ENCODE results near the gene MARCKSL1. TPM values are rescaled to one million over a fixed set of nuclear protein-coding genes. Genes with fewer than 3 reads are reported as not detected.

The MARCKSL1 gene
- total and polyA plus RNA-seq, 2 donors (not counting 1 experiment from before 2014, with no cell fraction given): 73.2 to 106 TPM

DNA sequence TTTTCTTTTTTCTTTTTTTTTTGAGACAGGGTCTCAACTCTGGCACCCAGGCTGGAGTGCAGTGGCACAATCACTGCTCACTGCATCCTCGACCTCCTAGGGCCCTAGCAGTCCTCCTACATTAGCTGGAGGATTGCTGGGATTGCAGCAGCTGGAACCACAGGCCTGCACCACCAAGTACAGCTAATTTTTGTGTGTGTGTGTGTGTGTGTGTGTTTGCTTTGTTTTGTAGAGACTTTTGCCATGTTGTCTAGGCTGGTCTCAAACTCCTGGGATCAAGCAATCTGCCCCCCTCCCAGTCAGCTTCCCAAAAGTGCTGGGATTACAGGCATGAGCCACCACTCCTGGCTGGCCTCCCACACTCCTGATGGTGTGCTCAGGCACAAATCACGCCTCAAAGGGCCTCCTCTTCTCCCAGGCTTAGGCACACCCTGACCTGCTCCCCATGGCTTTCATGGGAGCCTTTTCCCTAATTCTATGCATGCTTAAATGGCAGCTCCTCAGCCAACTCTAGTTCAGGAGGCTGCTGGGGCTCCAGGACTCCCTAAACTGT, 16.9 kb upstream of the MARCKSL1 start:
- Histone ChIP-seq H3K4me3 (ENCODE audit: control extremely low read depth in 1 of 5, extremely low read depth in 1 of 5, insufficient read depth in 1 of 5, low read depth in 2 of 5, low read length in 4 of 5) (no peak overlapping the region), H3K79me2 (ENCODE audit: control insufficient read depth, insufficient read depth, low read length) (no peaks in the 10 kb centered on the region), H3K9ac (ENCODE audit: low read length) (no peak overlapping the region), H2AFZ (ENCODE audit: insufficient read depth, low read depth, low read length, poor library complexity, severe bottlenecking) (no peak overlapping the region), H3K27me3 (replicated peaks in 1 of 4; ENCODE audit: control extremely low read depth in 1 of 4, control insufficient read depth in 3 of 4, insufficient read depth in 4 of 4, low read length in 3 of 4) (no peaks in the 10 kb centered on the region), H4K20me1 (ENCODE audit: control insufficient read depth, insufficient read depth, low read length, poor library complexity, severe bottlenecking) (no peaks in the 10 kb centered on the region), H3K27ac (ENCODE audit: low read length in 2 of 2) (no peak overlapping the region), H3K4me1 (ENCODE audit: control insufficient read depth in 2 of 2, insufficient read depth in 2 of 2, low read length in 2 of 2) (peaks cover 14 to 27% of the 10 kb centered on the region in 2 donors), H3K9me3 (ENCODE audit: control extremely low read depth in 1 of 3, control insufficient read depth in 2 of 3, insufficient read depth in 1 of 3, low read length in 2 of 3) (peaks cover 0 to 15% (median 4%) of the 10 kb centered on the region in 3 donors), H3K4me2 (replicated peaks; ENCODE audit: low read depth, low read length, poor library complexity, severe bottlenecking) (no peak overlapping the region), H3K36me3 (replicated peaks in 1 of 2; ENCODE audit: control extremely low read depth in 1 of 2, control insufficient read depth in 1 of 2, extremely low read depth in 1 of 2, insufficient read depth in 2 of 2, low read length in 1 of 2) (no peaks in the 10 kb centered on the region)
- DNase-seq: no peak
- no peaks in the 10 kb centered on the region for H3K9me3 Mint-ChIP-seq (ENCODE audit: insufficient read depth)
- peaks cover 22% of the 10 kb centered on the region for H3K4me1 Mint-ChIP-seq
- H3K27me3 Mint-ChIP-seq: no peaks in the 10 kb centered on the region
- no peak for ATAC-seq (ENCODE audit: low read depth)
- peak overlapping the region; percentile 20 for H3K27ac Mint-ChIP-seq
- TF ChIP-seq CTCF (IDR thresholded peaks at IDR 0.05): no peak
- no peak for TF ChIP-seq EZH2 (IDR thresholded peaks at IDR 0.05; ENCODE audit: borderline replicate concordance, insufficient read depth, low read depth, low read length, poor library complexity, severe bottlenecking)
- intact Hi-C loops (cut with micrococcal nuclease): loop anchor here (10.0 kb wide), 1 partner anchor 708 kb away; the partner anchor contains the start of gene PEF1
- H3K4me3 Mint-ChIP-seq: peak overlapping the region; percentile 64
- 94% methylated on average over 2 of the region's 2 CpGs for WGBS (ENCODE audit: insufficient coverage)
- ChIA-PET POLR2A (interaction anchor here (0.6 to 3.6 kb wide), 4 partner anchors 13 to 280 kb away, joined by 3 to 51 read pairs (median 3); partner anchors contain the start of gene MARCKSL1), CTCF (interaction anchor here (0.8 to 3.4 kb wide), 6 partner anchors 11 to 132 kb away, joined by 3 to 29 read pairs (median 3); partner anchors contain the start of gene MARCKSL1)

DNA sequence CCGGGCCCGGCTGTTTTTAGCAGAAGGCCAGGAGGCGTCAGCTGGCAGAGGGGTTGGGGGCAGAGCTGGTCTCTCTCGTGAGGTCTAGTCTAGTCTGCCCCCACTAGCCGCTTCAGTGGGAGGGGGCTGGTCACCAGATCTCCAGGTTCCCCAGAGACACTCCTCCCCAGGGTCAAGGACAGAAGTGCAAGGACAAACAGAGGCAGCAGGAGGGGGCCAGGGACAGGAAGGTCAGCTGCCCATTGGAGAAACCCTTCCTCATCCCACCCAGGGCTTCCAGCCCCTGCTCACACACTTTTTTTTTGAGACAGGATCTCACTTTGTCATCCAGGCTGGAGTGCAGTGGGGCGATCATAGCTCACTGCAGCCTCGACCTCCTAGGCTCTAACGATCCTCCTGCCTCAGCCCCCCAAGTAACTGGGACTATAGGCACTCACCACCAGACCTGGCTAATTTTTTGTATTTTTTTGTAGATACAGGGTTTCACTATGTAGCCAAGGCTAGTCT, 16.3 kb upstream of the MARCKSL1 start:
- peak overlapping the region in 4 of 5 experiments; percentile 62 to 75 (median 65) for H3K4me3 ChIP-seq (ENCODE audit: control extremely low read depth in 1 of 5, extremely low read depth in 1 of 5, insufficient read depth in 1 of 5, low read depth in 2 of 5, low read length in 4 of 5)
- H3K4me1 ChIP-seq (ENCODE audit: control insufficient read depth in 2 of 2, insufficient read depth in 2 of 2, low read length in 2 of 2): peaks cover 14 to 27% of the 10 kb centered on the region in 2 donors
- Mint-ChIP-seq H3K4me1 (peaks cover 22% of the 10 kb centered on the region), H3K27me3 (no peaks in the 10 kb centered on the region), H3K27ac (peak overlapping the region; percentile 46), H3K4me3 (peak overlapping the region; percentile 88), H3K9me3 (ENCODE audit: insufficient read depth) (no peaks in the 10 kb centered on the region)
- ChIA-PET CTCF (interaction anchor here (0.6 to 3.4 kb wide), 8 partner anchors 10 to 316 kb away, joined by 3 to 29 read pairs (median 3); partner anchors contain the start of gene MARCKSL1), POLR2A (interaction anchor here (0.6 to 3.6 kb wide), 5 partner anchors 8 to 279 kb away, joined by 3 to 51 read pairs (median 4); partner anchors contain the start of gene MARCKSL1)
- H3K4me2 ChIP-seq (replicated peaks; ENCODE audit: low read depth, low read length, poor library complexity, severe bottlenecking): peak overlapping the region; percentile 99
- no peak for TF ChIP-seq CTCF (IDR thresholded peaks at IDR 0.05)
- no peak for TF ChIP-seq EZH2 (IDR thresholded peaks at IDR 0.05; ENCODE audit: borderline replicate concordance, insufficient read depth, low read depth, low read length, poor library complexity, severe bottlenecking)
- H4K20me1 ChIP-seq (ENCODE audit: control insufficient read depth, insufficient read depth, low read length, poor library complexity, severe bottlenecking): no peaks in the 10 kb centered on the region
- no peak for ATAC-seq (ENCODE audit: low read depth)
- peak overlapping the region; percentile 54 to 91 for H3K27ac ChIP-seq (ENCODE audit: low read length in 2 of 2)
- H3K36me3 ChIP-seq (replicated peaks in 1 of 2; ENCODE audit: control extremely low read depth in 1 of 2, control insufficient read depth in 1 of 2, extremely low read depth in 1 of 2, insufficient read depth in 2 of 2, low read length in 1 of 2): no peaks in the 10 kb centered on the region
- H3K9ac ChIP-seq (ENCODE audit: low read length): peak overlapping the region; percentile 80
- H3K9me3 ChIP-seq (ENCODE audit: control extremely low read depth in 1 of 3, control insufficient read depth in 2 of 3, insufficient read depth in 1 of 3, low read length in 2 of 3): peaks cover 0 to 15% (median 4%) of the 10 kb centered on the region in 3 donors
- WGBS (ENCODE audit: insufficient coverage): 45% methylated on average over 5 of the region's 8 CpGs
- H3K79me2 ChIP-seq (ENCODE audit: control insufficient read depth, insufficient read depth, low read length): no peaks in the 10 kb centered on the region
- no peaks in the 10 kb centered on the region for H3K27me3 ChIP-seq (replicated peaks in 1 of 4; ENCODE audit: control extremely low read depth in 1 of 4, control insufficient read depth in 3 of 4, insufficient read depth in 4 of 4, low read length in 3 of 4)
- intact Hi-C loops (cut with micrococcal nuclease): loop anchor here (10.0 kb wide), 1 partner anchor 707 kb away; the partner anchor contains the start of gene PEF1
- DNase-seq: no peak
- peak overlapping the region; percentile 95 for H2AFZ ChIP-seq (ENCODE audit: insufficient read depth, low read depth, low read length, poor library complexity, severe bottlenecking)

Data from B cell (primary cell).